RCC 7860 (cell line): ENCODE data around the gene NMUR2.

Source experiments
- DNase-seq: peaks from one replicate; pipeline ENCODE4 v3.0.0-alpha.2; 2015; ENCODE audit warnings: low spot score
- FAIRE-seq: peaks from 2 replicates; lab custom pipeline; 2012; peaks lifted over from hg19 to GRCh38; lab: Jason Lieb, UNC

Gene NMUR2

DNA sequence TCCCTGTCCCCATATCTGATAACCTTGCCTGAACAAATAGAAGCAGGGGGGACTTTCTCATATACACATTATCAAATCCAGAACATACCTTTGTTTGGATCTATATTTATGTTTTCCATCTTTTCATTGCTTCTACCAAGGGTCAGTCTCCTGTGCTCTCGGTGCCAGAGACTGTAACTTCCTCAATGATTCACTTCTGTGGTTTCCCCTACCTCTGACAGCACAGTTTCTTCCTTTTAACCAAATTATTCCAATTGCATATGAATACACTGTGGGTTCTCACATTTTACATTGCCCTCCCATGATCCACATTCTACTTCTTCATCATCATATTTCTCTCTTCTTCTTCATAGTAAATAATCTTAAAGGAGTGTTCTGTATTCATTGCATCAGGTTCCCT, 32.2 kb downstream of the NMUR2 start:
- DNase-seq (no peak), FAIRE-seq (no peak)

DNA sequence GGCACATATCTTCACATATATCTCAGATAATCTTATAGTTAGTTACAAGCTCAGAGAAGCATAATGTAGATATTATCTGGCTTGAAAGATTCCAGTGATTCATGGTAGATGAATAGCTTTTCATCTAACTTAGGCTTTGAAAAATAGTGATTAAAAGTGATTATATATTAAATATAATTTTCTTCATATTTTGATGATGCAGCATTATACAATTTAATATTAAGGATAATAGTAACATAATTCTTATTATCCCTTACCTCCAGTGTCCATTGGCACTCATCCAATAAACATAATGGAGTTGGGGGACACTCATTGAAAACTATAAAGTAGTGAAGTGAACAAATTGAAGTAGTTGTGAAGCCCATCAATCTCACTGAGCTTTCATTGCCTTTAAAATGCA, 35.8 kb downstream of the NMUR2 start:
- DNase-seq = no peak
- no peak for FAIRE-seq

DNA sequence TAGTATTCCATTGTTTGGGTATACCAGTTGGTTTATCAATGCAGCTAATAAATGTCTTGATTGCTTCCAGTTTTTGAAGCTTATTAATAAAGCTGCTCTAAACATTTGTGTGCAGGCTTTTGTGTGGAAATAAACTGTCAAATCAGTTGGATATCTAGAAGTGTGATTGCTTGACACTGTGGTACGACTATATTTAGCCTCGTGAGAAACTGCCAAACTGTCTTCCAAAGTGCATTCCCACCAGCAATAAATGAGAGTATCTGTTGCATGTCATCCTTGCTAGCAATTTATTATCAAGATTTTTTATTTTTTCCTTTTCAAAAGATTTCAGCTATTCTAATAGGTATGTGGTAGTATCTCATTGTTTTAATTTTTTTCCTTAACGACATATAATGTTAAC, 37.5 kb downstream of the NMUR2 start:
- no peak for DNase-seq
- FAIRE-seq = no peak

DNA sequence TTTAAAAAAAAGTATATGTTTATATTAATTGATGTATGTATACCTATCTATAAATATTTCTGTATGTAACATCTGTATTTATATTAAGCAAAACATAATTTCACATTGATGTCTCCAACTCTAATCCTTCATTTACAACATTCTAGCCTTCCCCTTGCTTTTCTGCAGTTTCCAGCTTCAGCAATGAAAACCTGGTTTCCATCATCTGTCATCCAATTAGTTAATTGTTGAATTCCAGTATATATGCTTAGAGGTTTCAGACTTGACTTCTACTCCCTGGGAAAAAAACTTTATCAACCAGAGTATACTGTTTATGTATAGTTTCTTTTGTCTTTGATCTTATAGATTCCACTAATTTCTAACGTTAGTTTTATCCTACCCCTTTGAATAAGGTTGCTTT, 38.4 kb downstream of the NMUR2 start:
- no peak for DNase-seq
- FAIRE-seq = no peak

DNA sequence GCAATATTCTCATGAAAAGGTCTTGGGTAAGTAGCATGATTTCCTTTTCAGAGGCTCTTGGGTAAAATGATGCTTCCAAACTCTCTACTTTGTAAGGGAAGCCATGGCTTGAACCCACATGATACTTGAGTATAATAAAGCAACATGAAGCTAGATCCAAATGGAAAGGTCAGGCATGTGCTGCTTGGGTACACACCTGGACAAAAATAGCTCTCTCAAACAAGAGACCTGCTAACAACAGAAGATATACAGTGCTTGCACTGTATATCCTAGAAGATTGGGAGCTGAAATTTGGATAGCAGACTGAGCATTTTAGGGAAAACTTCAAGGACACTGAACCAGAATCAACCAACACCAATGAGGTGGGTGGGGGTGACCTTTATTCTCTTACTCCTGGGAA, 40.2 kb downstream of the NMUR2 start:
- FAIRE-seq (no peak), DNase-seq (no peak)

DNA sequence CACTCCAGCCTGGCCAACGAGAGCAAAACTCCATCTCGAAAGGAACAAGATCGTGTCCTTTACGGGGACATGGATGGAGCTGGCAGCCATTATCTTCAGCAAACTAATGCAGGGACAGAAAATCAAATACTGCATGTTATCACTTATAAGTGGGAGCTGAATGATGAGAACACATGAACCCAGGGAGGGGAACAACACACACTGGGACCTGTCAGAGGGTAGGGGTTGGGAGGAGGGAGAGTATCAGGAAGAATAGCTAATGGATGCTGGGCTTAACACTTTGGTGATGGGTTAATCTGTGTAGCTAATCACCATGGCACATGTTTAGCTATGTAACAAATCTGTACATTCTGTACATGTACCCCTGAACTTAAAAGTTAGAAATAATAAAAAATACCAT, 40.9 kb downstream of the NMUR2 start:
- no peak for DNase-seq
- no peak for FAIRE-seq

DNA sequence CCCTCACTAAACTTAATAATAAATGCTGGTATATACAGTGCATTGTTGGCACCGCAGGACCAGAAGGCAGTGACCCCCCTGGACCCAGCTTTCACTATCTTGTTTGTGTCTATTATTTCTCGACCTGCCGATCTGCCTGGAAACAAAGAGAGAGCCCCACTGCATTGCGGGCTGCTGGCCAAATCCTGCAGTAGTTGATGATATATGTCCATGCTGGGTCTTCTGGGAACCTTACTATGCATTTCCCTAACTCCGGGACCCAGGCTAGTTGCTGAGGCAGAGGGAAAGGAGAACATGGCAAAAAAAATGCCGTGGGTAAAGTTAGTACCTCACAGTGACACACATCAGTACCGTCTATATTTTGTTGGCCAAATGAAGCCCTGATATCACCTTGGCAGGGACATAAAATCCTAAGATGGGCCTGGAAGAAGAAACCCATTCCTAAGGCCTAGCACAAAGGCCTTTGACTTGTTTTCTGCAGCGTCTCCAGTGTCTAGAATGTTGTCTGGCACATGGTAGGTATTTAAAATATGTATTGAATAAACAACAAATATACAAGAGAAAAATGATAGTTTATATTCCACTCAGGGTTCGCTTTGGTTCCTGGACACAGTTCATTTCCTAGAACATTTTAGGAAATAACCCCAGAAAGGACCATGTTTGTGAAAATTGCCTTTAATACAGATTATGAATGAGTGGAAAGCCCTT, 46.1 kb downstream of the NMUR2 start:
- FAIRE-seq (no peak), DNase-seq (no peak)

DNA sequence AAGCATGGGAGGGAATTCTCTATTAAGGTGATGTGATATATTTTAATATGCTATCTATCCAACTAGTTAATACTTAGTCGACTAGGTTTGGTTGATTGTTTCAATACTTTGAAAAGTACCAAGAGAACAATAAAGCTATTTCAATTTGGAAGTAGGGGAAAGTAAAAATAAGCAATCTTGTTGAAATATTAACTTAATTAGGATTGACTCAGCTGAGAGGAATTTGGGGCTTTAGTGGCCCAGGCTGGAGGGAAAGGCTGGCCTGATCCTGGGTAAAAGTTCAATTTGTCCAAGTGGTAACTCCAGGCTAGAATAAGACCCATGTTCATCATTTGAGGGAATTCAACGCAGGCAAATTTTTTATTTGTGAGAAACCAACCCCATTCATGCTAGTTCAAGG, 48.6 kb downstream of the NMUR2 start:
- DNase-seq (no peak), FAIRE-seq (no peak)

DNA sequence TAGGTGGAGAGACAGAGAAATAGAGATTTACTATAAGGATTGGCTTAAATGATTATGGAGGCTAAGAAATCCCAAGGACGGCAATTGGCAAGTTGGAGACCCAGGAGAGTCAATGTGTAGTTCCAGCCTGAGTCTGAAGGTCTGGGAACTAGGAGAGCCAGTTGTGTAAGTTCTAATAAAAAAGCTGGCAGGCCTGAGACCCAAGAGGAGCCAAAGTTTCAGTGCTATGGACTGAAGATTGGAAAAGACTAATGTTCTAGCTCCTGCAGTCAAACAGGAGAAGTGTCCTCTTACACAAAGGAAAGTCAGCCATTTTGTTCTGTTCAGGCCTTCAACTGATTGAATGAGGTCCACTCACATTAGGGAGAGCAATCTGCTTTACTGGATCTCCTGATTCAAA, 50.0 kb downstream of the NMUR2 start:
- FAIRE-seq (no peak), DNase-seq (no peak)

DNA sequence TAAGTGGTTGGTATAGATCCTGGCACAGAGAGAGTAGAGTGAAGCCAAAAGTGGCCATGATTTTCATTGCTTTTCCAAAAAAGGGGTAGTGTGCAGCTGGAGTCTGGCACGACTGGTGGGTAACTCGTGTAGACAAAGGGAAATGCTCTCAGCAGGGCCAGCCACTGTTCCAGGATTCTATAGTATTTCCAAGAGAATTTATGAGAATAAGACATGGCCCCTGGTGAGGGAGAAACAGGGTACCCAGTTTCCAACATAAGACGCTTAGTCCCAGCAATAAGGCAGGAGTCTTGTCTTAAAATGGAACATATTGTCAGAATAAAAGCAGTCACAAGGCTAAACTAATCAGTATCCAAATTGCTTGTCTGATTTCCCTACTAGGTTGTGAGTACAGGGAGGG, 52.1 kb downstream of the NMUR2 start:
- FAIRE-seq = no peak

DNA sequence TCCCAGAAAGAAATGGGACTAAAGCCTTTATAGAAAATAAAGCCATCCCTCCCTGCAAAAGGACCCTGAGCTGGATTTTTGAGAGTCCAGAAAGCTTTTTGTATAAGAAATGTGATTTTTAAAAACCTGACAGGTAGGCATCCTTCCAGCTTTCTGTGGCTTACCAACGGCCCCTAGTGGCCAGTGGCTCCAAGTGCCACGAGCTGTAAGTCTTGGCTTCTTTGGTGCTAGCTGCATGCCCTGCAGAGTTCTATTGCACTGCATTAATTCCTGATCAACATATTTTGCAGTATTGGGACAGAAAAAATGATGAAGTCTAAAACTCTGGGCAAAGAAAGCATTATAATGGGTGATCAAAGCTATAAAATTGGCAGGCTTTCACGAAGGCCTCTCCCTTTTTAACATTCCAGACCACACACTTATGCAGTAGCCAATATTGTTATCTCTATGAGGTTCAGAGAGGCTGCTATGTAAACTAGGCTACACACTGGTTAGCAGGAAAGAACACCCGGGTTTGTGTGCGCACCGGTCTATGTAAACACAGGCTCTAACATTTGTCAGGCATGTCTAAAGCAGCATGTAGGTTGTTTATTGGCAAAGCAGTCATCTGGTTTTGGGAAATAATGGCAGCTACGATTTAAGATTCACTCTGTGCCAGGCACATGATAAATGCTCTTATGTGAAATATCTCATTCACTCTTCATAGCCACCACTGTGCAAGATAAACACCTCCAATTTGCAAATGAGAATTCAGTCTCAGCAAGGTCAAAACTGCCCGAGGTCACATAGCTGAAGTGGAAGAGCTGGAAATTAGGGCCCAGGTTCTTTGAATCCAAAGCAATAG, 55.2 kb downstream of the NMUR2 start:
- DNase-seq (no peak), FAIRE-seq (no peak)

More for the DNA sequence above, 52.1 kb downstream of the NMUR2 start:
- no peak for DNase-seq
